Stimulated activated naive CD8-positive, alpha-beta T cell treated with anti-CD3 and anti-CD28 coated beads, Interleukin-15, Interleukin-2, amounts not matched to agents 100 U/mL and 50 U/mL, for 24 hours (primary cell): ENCODE measurements around the gene SRGAP2B.
A peak's percentile ranks its signal among the peaks of the same experiment; 100 is the strongest.
"Not testable (repeated sequence)": the region's sequence is repeated elsewhere in the genome, so short reads cannot be mapped to it uniquely, and the experiment has no call there.

Source experiments
- ATAC-seq: fragments of 150-1000 bp; cut with Tn5 transposase; one replicate; pipeline ENCODE4 v1.10.0; 2021
- DNase-seq: peaks from one replicate; pipeline ENCODE4 v3.0.0; 2021

SRGAP2B gene

GRCh38 chr1:145095284-145096057 lies at the start of gene SRGAP2B, which contains the start of gene FAM72D:
SRGAP2B (minus strand) TSS chr1:145095328; CDS start chr1:145092901, 2,427 bp downstream.
FAM72D (plus strand) TSS chr1:145095974; CDS start chr1:145096848, 874 bp downstream.
- not testable (repeated sequence) for DNase-seq
- peak; percentile 88 for ATAC-seq

- DNase-seq, ATAC-seq: not testable (repeated sequence)
These were observed 49.3 kb upstream of the SRGAP2B start for GRCh38 chr1:145144264-145144913.

- ATAC-seq, DNase-seq: not testable (repeated sequence)
These were observed 45.4 kb upstream of the SRGAP2B start for GRCh38 chr1:145140549-145140948.

- DNase-seq, ATAC-seq: not testable (repeated sequence)
These were observed 39.3 kb upstream of the SRGAP2B start for GRCh38 chr1:145134476-145134875.

GRCh38 chr1:145128697-145129469 lies 33.8 kb upstream of the SRGAP2B start:
- DNase-seq, result peak; percentile 2
- not testable (repeated sequence) for ATAC-seq

- not testable (repeated sequence) for ATAC-seq, DNase-seq
These were observed 32.0 kb upstream of the SRGAP2B start for GRCh38 chr1:145127144-145127543.

- not testable (repeated sequence) for ATAC-seq, DNase-seq
These were observed 30.0 kb upstream of the SRGAP2B start for GRCh38 chr1:145125112-145125511.

- not testable (repeated sequence) for ATAC-seq, DNase-seq
These were observed 29.0 kb upstream of the SRGAP2B start for GRCh38 chr1:145123992-145124641.

GRCh38 chr1:145123062-145123395 lies 27.9 kb upstream of the SRGAP2B start:
- not testable (repeated sequence) for ATAC-seq, DNase-seq

- ATAC-seq, result peak; percentile 78
- not testable (repeated sequence) for DNase-seq
These were observed 27.4 kb upstream of the SRGAP2B start for GRCh38 chr1:145122344-145123061.

GRCh38 chr1:145119842-145120241 lies 24.7 kb upstream of the SRGAP2B start:
- not testable (repeated sequence) for DNase-seq, ATAC-seq

GRCh38 chr1:145115587-145116493 lies 20.7 kb upstream of the SRGAP2B start:
- ATAC-seq, result peak; percentile 73

GRCh38 chr1:145114560-145115057 lies 19.5 kb upstream of the SRGAP2B start:
- ATAC-seq, DNase-seq: not testable (repeated sequence)

More at GRCh38 chr1:145115587-145116493, 20.7 kb upstream of the SRGAP2B start:
- not testable (repeated sequence) for DNase-seq

GRCh38 chr1:145112703-145113102 lies 17.6 kb upstream of the SRGAP2B start:
- not testable (repeated sequence) for DNase-seq, ATAC-seq

- not testable (repeated sequence) for ATAC-seq, DNase-seq
These were observed 16.5 kb upstream of the SRGAP2B start for GRCh38 chr1:145111674-145112073.

GRCh38 chr1:145103294-145103693 lies 8.2 kb upstream of the SRGAP2B start:
- not testable (repeated sequence) for ATAC-seq, DNase-seq

GRCh38 chr1:145101725-145102124 lies 6.6 kb upstream of the SRGAP2B start:
- not testable (repeated sequence) for ATAC-seq, DNase-seq

- DNase-seq (peak; percentile 9), ATAC-seq (peak; percentile 30)
These were observed 395 bp downstream of the SRGAP2B start for GRCh38 chr1:145094655-145095211.

GRCh38 chr1:145093517-145094149 lies 1.5 kb downstream of the SRGAP2B start:
- not testable (repeated sequence) for ATAC-seq
- peak; percentile 13 for DNase-seq
